ENCODE measurements around the gene HAUS5. TPM values are rescaled to one million over a fixed set of nuclear protein-coding genes. Genes with fewer than 3 reads are reported as not detected.
A peak's percentile ranks its signal among the peaks of the same experiment; 100 is the strongest.

The HAUS5 gene
- total RNA-seq, 1 donor from 2014 or later, result 34.1 TPM

GRCh38 chr19:35608251-35608650 is 4.3 kb upstream of the HAUS5 start:
- Mint-ChIP-seq H3K27ac (no peak overlapping the region), H3K9me3 (ENCODE audit: low read depth) (peaks cover 8% of the 10 kb centered on the region), H3K36me3 (ENCODE audit: insufficient read depth) (no peaks in the 10 kb centered on the region), H3K4me3 (ENCODE audit: low read depth) (no peak overlapping the region), H3K4me1 (ENCODE audit: low read depth) (peaks cover 5% of the 10 kb centered on the region), H3K27me3 (peaks cover 10% of the 10 kb centered on the region)
- no peak for DNase-seq (ENCODE audit: low spot score, unreplicated experiment)
- no peak for TF ChIP-seq CTCF (IDR thresholded peaks at IDR 0.05; ENCODE audit: unreplicated experiment)

- TF ChIP-seq CTCF (IDR thresholded peaks at IDR 0.05; ENCODE audit: unreplicated experiment), result no peak
- Mint-ChIP-seq H3K9me3 (ENCODE audit: low read depth) (peaks cover 8% of the 10 kb centered on the region), H3K4me3 (ENCODE audit: low read depth) (no peak overlapping the region), H3K4me1 (ENCODE audit: low read depth) (peaks cover under 1% of the 10 kb centered on the region), H3K27me3 (peaks cover 7% of the 10 kb centered on the region), H3K27ac (no peak overlapping the region), H3K36me3 (ENCODE audit: insufficient read depth) (no peaks in the 10 kb centered on the region)
- DNase-seq (ENCODE audit: low spot score, unreplicated experiment), result no peak
These were observed 2.6 kb upstream of the HAUS5 start for GRCh38 chr19:35609851-35610353.

GRCh38 chr19:35612224-35612558 is 344 bp upstream of the HAUS5 start:
- no peaks in the 10 kb centered on the region for H3K36me3 Mint-ChIP-seq (ENCODE audit: insufficient read depth)
- DNase-seq (ENCODE audit: low spot score, unreplicated experiment), result no peak
- TF ChIP-seq CTCF (IDR thresholded peaks at IDR 0.05; ENCODE audit: unreplicated experiment), result no peak
- peak overlapping the region; percentile 79 for H3K4me3 Mint-ChIP-seq (ENCODE audit: low read depth)
- H3K27ac Mint-ChIP-seq, result peak overlapping the region; percentile 89
- no peaks in the 10 kb centered on the region for H3K4me1 Mint-ChIP-seq (ENCODE audit: low read depth)
- peaks cover 8% of the 10 kb centered on the region for H3K9me3 Mint-ChIP-seq (ENCODE audit: low read depth)
- H3K27me3 Mint-ChIP-seq, result peaks cover 7% of the 10 kb centered on the region

GRCh38 chr19:35613574-35613973 is 1.0 kb downstream of the HAUS5 start:
- Mint-ChIP-seq H3K4me1 (ENCODE audit: low read depth) (no peaks in the 10 kb centered on the region), H3K36me3 (ENCODE audit: insufficient read depth) (no peaks in the 10 kb centered on the region), H3K9me3 (ENCODE audit: low read depth) (peaks cover under 1% of the 10 kb centered on the region), H3K27ac (no peak overlapping the region), H3K27me3 (peaks cover 3% of the 10 kb centered on the region), H3K4me3 (ENCODE audit: low read depth) (peak overlapping the region; percentile 79)
- DNase-seq (ENCODE audit: low spot score, unreplicated experiment), result no peak
- TF ChIP-seq CTCF (IDR thresholded peaks at IDR 0.05; ENCODE audit: unreplicated experiment), result no peak

GRCh38 chr19:35615036-35615435 is 2.5 kb downstream of the HAUS5 start:
- no peak overlapping the region for H3K4me3 Mint-ChIP-seq (ENCODE audit: low read depth)
- no peaks in the 10 kb centered on the region for H3K27me3 Mint-ChIP-seq
- no peaks in the 10 kb centered on the region for H3K36me3 Mint-ChIP-seq (ENCODE audit: insufficient read depth)
- TF ChIP-seq CTCF (IDR thresholded peaks at IDR 0.05; ENCODE audit: unreplicated experiment), result no peak
- H3K4me1 Mint-ChIP-seq (ENCODE audit: low read depth), result no peaks in the 10 kb centered on the region
- H3K9me3 Mint-ChIP-seq (ENCODE audit: low read depth), result no peaks in the 10 kb centered on the region
- DNase-seq (ENCODE audit: low spot score, unreplicated experiment), result no peak
- H3K27ac Mint-ChIP-seq, result no peak overlapping the region

Data from progenitor cell of endocrine pancreas (in vitro differentiated cells).